AG09319 (cell line): ENCODE measurements around the gene MAOB.

Experiments
- DNase-seq: peaks from one replicate; pipeline ENCODE4 v3.0.0-alpha.2; 2010; ENCODE audit warnings: low read depth; ENCODE audit errors: extremely low read depth
- CTCF ChIP-seq: IDR thresholded peaks from 2 replicates; pipeline ENCODE4 v1.5.1; 2011; ENCODE audit warnings: low read depth, mild to moderate bottlenecking, inconsistent platforms, low read length, moderate library complexity

The MAOB gene

GRCh38 chrX:43840265-43840664 is 42.0 kb downstream of the MAOB start:
- no peak for TF ChIP-seq CTCF
- no peak for DNase-seq

- TF ChIP-seq CTCF, result peak; percentile 68
- no peak for DNase-seq
Measured at GRCh38 chrX:43836435-43837184, 45.6 kb downstream of the MAOB start.

GRCh38 chrX:43835559-43835958 is 46.7 kb downstream of the MAOB start:
- TF ChIP-seq CTCF, result no peak
- DNase-seq, result no peak

- TF ChIP-seq CTCF, result no peak
- DNase-seq, result no peak
Measured at GRCh38 chrX:43827791-43828190, 54.5 kb downstream of the MAOB start.

GRCh38 chrX:43822014-43822413 is 60.2 kb downstream of the MAOB start:
- no peak for DNase-seq
- no peak for TF ChIP-seq CTCF

- no peak for TF ChIP-seq CTCF
- DNase-seq, result no peak
Measured at GRCh38 chrX:43817444-43817843, 64.8 kb downstream of the MAOB start.

- TF ChIP-seq CTCF, result no peak
- no peak for DNase-seq
Measured at GRCh38 chrX:43815209-43815608, 67.0 kb downstream of the MAOB start.
